NK-92 (cell line): ENCODE data around the gene SLC10A7.

ENCODE experiments used
- DNase-seq: peaks from one replicate; lab custom pipeline; 2025; ENCODE audit not compliant: unreplicated experiment; lab: John Stamatoyannopoulos, UW

Gene SLC10A7

GRCh38 chr4:146222313-146222712 lies 299.4 kb downstream of the SLC10A7 start:
- DNase-seq = no peak

DNA sequence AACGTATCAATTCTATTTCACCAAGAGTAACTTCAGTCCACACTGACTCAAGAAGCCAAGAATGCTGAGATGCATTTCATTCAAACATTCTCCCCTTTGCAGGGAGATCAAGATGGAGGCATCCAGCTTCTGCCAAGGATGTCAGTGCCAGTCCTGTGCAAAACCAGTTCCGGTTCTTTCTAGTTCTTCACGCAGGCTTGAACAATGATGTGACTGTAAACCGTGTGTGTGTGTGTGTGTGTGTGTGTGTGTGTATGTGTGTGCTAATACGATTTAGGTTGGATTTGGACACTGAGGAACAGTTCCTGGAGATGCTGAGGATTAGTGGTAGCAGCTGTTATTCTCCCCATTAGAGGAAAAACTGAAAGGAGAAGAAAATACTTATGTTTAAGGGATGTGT lies 307.5 kb downstream of the SLC10A7 start, which contains the start of gene REELD1:
REELD1 (plus strand) TSS at position 301 of the 400 bp plus-strand sequence. CDS start 2,415 bp downstream, outside the sequence.
- DNase-seq = no peak

DNA sequence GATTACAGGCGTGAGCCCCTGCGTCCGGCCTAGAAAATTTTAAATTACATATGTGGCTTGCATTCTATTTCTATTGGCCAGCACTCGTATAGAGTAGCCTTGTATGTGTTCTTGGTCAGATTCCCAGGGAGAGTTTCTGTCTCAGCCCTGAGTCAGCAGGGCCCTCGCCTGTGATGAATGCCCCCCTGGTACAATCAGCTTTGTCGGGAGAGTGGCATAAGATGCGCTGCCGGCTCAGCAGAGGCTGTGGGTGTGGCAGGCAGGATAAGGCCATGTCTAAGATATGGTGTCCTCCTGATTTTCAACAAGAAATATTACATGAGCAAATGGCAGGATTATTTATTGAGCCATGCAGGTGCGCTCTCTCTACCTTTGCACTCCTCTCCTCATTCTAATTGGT lies 309.0 kb downstream of the SLC10A7 start:
- DNase-seq = no peak

GRCh38 chr4:146211440-146211839 lies 310.3 kb downstream of the SLC10A7 start:
- no peak for DNase-seq

GRCh38 chr4:146210890-146211289 lies 310.9 kb downstream of the SLC10A7 start:
- no peak for DNase-seq

GRCh38 chr4:146207410-146207809 lies 314.3 kb downstream of the SLC10A7 start:
- DNase-seq = no peak
